CD4-positive, alpha-beta T cell (primary cell): Measurements from ENCODE around the gene GRM5. TPM values are rescaled to one million over a fixed set of nuclear protein-coding genes. Genes with fewer than 3 reads are reported as not detected.
"Not testable (repeated sequence)": the region's sequence is repeated elsewhere in the genome, so short reads cannot be mapped to it uniquely, and the experiment has no call there.

Experiments used
- ATAC-seq: fragments of 200-7000 bp; cut with Tn5 transposase; one replicate; pipeline ENCODE4 v1.10.0; 2022; ENCODE audit warnings: mild to moderate bottlenecking; ENCODE audit not compliant: poor library complexity
- CTCF ChIA-PET: fragments of 350-600 bp; sonication (Branson Sonifier 250); formaldehyde crosslinking; loops from one replicate; lab custom pipeline; 2021; ENCODE audit warnings: antibody characterized with exemption, inconsistent platforms; lab: Charles Lee
- POLR2A ChIA-PET: fragments of 350-600 bp; sonication (Branson Sonifier 250); formaldehyde crosslinking; loops from one replicate; lab custom pipeline; 2021; ENCODE audit warnings: antibody characterized with exemption, inconsistent platforms; lab: Charles Lee
- DNase-seq, 14 experiments: peaks; one replicate each; pipeline ENCODE4 v3.0.0-alpha.2; 2013 to 2020; ENCODE audit warnings: mixed read lengths in 2 of 14
- H3K27ac ChIP-seq, 2 donors: one replicate each; pipeline versions ENCODE4 v1.5.1 to v1.7.0; 2013; ENCODE audit warnings: low read length in 2 of 2, low read depth in 1 of 2, mild to moderate bottlenecking in 1 of 2
- H3K27me3 ChIP-seq, 2 experiments: 1 replicate in 1 of 2; 2 replicates in 1 of 2; pipeline versions ENCODE4 v1.6.1 to v1.7.0; 2013; ENCODE audit warnings: low read length in 2 of 2, control low read depth in 1 of 2, mild to moderate bottlenecking in 1 of 2, moderate library complexity in 1 of 2; ENCODE audit not compliant: insufficient read depth in 2 of 2, control insufficient read depth in 1 of 2
- H3K36me3 ChIP-seq: one replicate; pipeline ENCODE4 v1.6.1; 2013; ENCODE audit warnings: low read length, control low read depth; ENCODE audit not compliant: insufficient read depth
- H3K4me1 ChIP-seq: one replicate; pipeline ENCODE4 v1.6.1; 2013; ENCODE audit warnings: low read length, control low read depth; ENCODE audit not compliant: insufficient read depth
- H3K4me3 ChIP-seq: one replicate; pipeline ENCODE4 v1.5.1; 2013; ENCODE audit warnings: mild to moderate bottlenecking, low read length, moderate library complexity
- H3K9me3 ChIP-seq, 2 experiments: 1 replicate in 1 of 2; 2 replicates in 1 of 2; pipeline versions ENCODE4 v1.6.1 to v1.7.0; 2013; ENCODE audit warnings: low read length in 2 of 2, mild to moderate bottlenecking in 2 of 2, control low read depth in 1 of 2, moderate library complexity in 1 of 2; ENCODE audit not compliant: control insufficient read depth in 1 of 2, insufficient read depth in 1 of 2
- H3K27ac Mint-ChIP-seq: one replicate; pipeline ENCODE4 v1.8.0; 2020; ENCODE audit warnings: mixed read lengths
- H3K27me3 Mint-ChIP-seq: one replicate; pipeline ENCODE4 v1.8.0; 2021; ENCODE audit warnings: mixed read lengths
- H3K36me3 Mint-ChIP-seq: one replicate; pipeline ENCODE4 v1.8.0; 2021; ENCODE audit warnings: low read depth, mixed read lengths
- H3K4me1 Mint-ChIP-seq: one replicate; pipeline ENCODE4 v1.8.0; 2021; ENCODE audit warnings: low read depth, mixed read lengths
- H3K4me3 Mint-ChIP-seq: one replicate; pipeline ENCODE4 v1.8.0; 2020; ENCODE audit warnings: mild to moderate bottlenecking, mixed read lengths
- H3K9me3 Mint-ChIP-seq: one replicate; pipeline ENCODE4 v1.8.0; 2020; ENCODE audit warnings: mixed read lengths
- CTCF ChIP-seq: fragments of 200-600 bp; IDR thresholded peaks from one replicate; pipeline ENCODE4 v1.8.0; 2022; ENCODE audit warnings: antibody characterized with exemption, mild to moderate bottlenecking
- intact Hi-C, 2 experiments: fragments of 100-400 bp; cut with DNase I in 1 of 2; cut with micrococcal nuclease in 1 of 2; formaldehyde crosslinking; loops; one replicate each; pipeline versions ENCODE4 v1.15.1 to v1.9.0; 2023 to 2025; cut with DNase I, micrococcal nuclease
- total RNA-seq, 174 experiments: library from RNA in 2 of 174; stranded (reverse) in 2 of 174; gene quantifications; one replicate each; pipeline ENCODE4 v1.2.3 and lab custom pipeline; 2021 to 2026

GRM5 gene
- total RNA-seq, 2 experiments from 2014 or later: not detected

- H3K9me3 ChIP-seq: no peaks in the 10 kb centered on the region
- Mint-ChIP-seq H3K36me3 (no peaks in the 10 kb centered on the region), H3K4me3 (no peak overlapping the region), H3K27ac (no peak overlapping the region), H3K27me3 (no peaks in the 10 kb centered on the region), H3K9me3 (no peaks in the 10 kb centered on the region), H3K4me1 (no peaks in the 10 kb centered on the region)
- intact Hi-C loops: no loop called here
- DNase-seq (no peak), ATAC-seq (no peak)
- POLR2A ChIA-PET: no interaction called here
- TF ChIP-seq CTCF: no peak
- no peaks in the 10 kb centered on the region for H3K4me1 ChIP-seq
- no peak overlapping the region for H3K27ac ChIP-seq
- no peaks in the 10 kb centered on the region for H3K27me3 ChIP-seq
- CTCF ChIA-PET: no interaction called here
- H3K36me3 ChIP-seq: no peaks in the 10 kb centered on the region
- no peak overlapping the region for H3K4me3 ChIP-seq
These were observed 44.4 kb downstream of the GRM5 start for GRCh38 chr11:89021339-89021738.

- DNase-seq, H3K27ac ChIP-seq, H3K27me3 Mint-ChIP-seq, H3K36me3 Mint-ChIP-seq, H3K36me3 ChIP-seq, intact Hi-C loops, H3K4me3 Mint-ChIP-seq, POLR2A ChIA-PET, H3K4me1 Mint-ChIP-seq, H3K27me3 ChIP-seq, H3K27ac Mint-ChIP-seq, H3K9me3 ChIP-seq, H3K4me3 ChIP-seq, CTCF ChIA-PET, ATAC-seq, H3K9me3 Mint-ChIP-seq, H3K4me1 ChIP-seq: not testable (repeated sequence)
These were observed 45.8 kb downstream of the GRM5 start for GRCh38 chr11:89019827-89020547.

- H3K36me3 ChIP-seq: no peaks in the 10 kb centered on the region
- no peak for TF ChIP-seq CTCF
- H3K4me3 Mint-ChIP-seq: no peak overlapping the region
- POLR2A ChIA-PET: no interaction called here
- ATAC-seq (no peak), DNase-seq (no peak)
- no peak overlapping the region for H3K4me3 ChIP-seq
- no peak overlapping the region for H3K27ac ChIP-seq
- H3K27me3 ChIP-seq: no peaks in the 10 kb centered on the region
- H3K27ac Mint-ChIP-seq: no peak overlapping the region
- no peaks in the 10 kb centered on the region for H3K36me3 Mint-ChIP-seq
- H3K9me3 Mint-ChIP-seq: no peaks in the 10 kb centered on the region
- H3K9me3 ChIP-seq: no peaks in the 10 kb centered on the region
- H3K4me1 ChIP-seq: no peaks in the 10 kb centered on the region
- CTCF ChIA-PET: no interaction called here
- no peaks in the 10 kb centered on the region for H3K4me1 Mint-ChIP-seq
- intact Hi-C loops: no loop called here
- no peaks in the 10 kb centered on the region for H3K27me3 Mint-ChIP-seq
These were observed 49.6 kb downstream of the GRM5 start for GRCh38 chr11:89016214-89016613.

- CTCF ChIA-PET: interaction anchor here (0.6 kb wide), 1 partner anchor 1528 kb away, joined by 3 read pairs; no protein-coding TSS in a partner anchor
- H3K4me1 ChIP-seq: no peaks in the 10 kb centered on the region
- no peak overlapping the region for H3K27ac ChIP-seq
- Mint-ChIP-seq H3K4me3 (no peak overlapping the region), H3K9me3 (no peaks in the 10 kb centered on the region), H3K4me1 (no peaks in the 10 kb centered on the region), H3K27ac (no peak overlapping the region), H3K27me3 (no peaks in the 10 kb centered on the region), H3K36me3 (no peaks in the 10 kb centered on the region)
- ATAC-seq (no peak), DNase-seq (no peak)
- POLR2A ChIA-PET: no interaction called here
- no peak overlapping the region for H3K4me3 ChIP-seq
- TF ChIP-seq CTCF: no peak
- no peaks in the 10 kb centered on the region for H3K27me3 ChIP-seq
- no peaks in the 10 kb centered on the region for H3K36me3 ChIP-seq
- intact Hi-C loops: no loop called here
- H3K9me3 ChIP-seq: no peaks in the 10 kb centered on the region
These were observed 50.2 kb downstream of the GRM5 start for GRCh38 chr11:89015614-89016013.

GRCh38 chr11:89000852-89001251 lies 64.9 kb downstream of the GRM5 start:
- DNase-seq, CTCF ChIA-PET, H3K9me3 ChIP-seq, H3K4me3 Mint-ChIP-seq, H3K36me3 ChIP-seq, H3K27ac Mint-ChIP-seq, H3K27me3 Mint-ChIP-seq, H3K4me1 Mint-ChIP-seq, ATAC-seq, intact Hi-C loops, POLR2A ChIA-PET, H3K27me3 ChIP-seq, H3K36me3 Mint-ChIP-seq, H3K4me3 ChIP-seq, H3K27ac ChIP-seq, H3K9me3 Mint-ChIP-seq, H3K4me1 ChIP-seq: not testable (repeated sequence)
